H9 (cell line): ENCODE results near the gene TRIP11. TPM values are rescaled to one million over a fixed set of nuclear protein-coding genes. Genes with fewer than 3 reads are reported as not detected.

ENCODE experiments used
- DNase-seq: peaks from one replicate; pipeline ENCODE4 v3.0.0-alpha.2; 2017
- H2AFZ ChIP-seq: one replicate; pipeline ENCODE4 v1.6.1; 2013; ENCODE audit warnings: mild to moderate bottlenecking, low read length, control low read depth, moderate library complexity
- H2AK5ac ChIP-seq: 2 replicates; pipeline ENCODE4 v1.6.1; 2013; ENCODE audit warnings: low read length, control low read depth, mixed read lengths; ENCODE audit not compliant: insufficient read length
- H2BK120ac ChIP-seq: one replicate; pipeline ENCODE4 v1.6.1; 2013; ENCODE audit warnings: low read depth, mild to moderate bottlenecking, low read length, control low read depth, inconsistent platforms; ENCODE audit not compliant: poor library complexity, severe bottlenecking
- H2BK12ac ChIP-seq: 2 replicates; pipeline ENCODE4 v1.6.1; 2013; ENCODE audit warnings: low read length, control low read depth, mixed read lengths, low read depth; ENCODE audit not compliant: insufficient read length
- H2BK15ac ChIP-seq: 2 replicates; pipeline ENCODE4 v1.6.1; 2013; ENCODE audit warnings: low read depth, low read length, control low read depth
- H2BK20ac ChIP-seq: one replicate; pipeline ENCODE4 v1.6.1; 2013; ENCODE audit warnings: low read depth, mild to moderate bottlenecking, low read length, control low read depth, inconsistent platforms; ENCODE audit not compliant: poor library complexity, severe bottlenecking
- H2BK5ac ChIP-seq: 2 replicates; pipeline ENCODE4 v1.6.1; 2013; ENCODE audit warnings: low read length, control low read depth, mixed read lengths; ENCODE audit not compliant: insufficient read length
- H3K14ac ChIP-seq: 2 replicates; pipeline ENCODE4 v1.6.1; 2013; ENCODE audit warnings: low read length, control low read depth; ENCODE audit not compliant: insufficient read depth
- H3K18ac ChIP-seq: 2 replicates; pipeline ENCODE4 v1.6.1; 2013; ENCODE audit warnings: low read depth, mild to moderate bottlenecking, mixed read lengths, low read length, control low read depth; ENCODE audit not compliant: insufficient read length
- H3K23ac ChIP-seq: 2 replicates; pipeline ENCODE4 v1.6.1; 2013; ENCODE audit warnings: low read length, control low read depth, mixed read lengths, low read depth; ENCODE audit not compliant: insufficient read length
- H3K23me2 ChIP-seq: 2 replicates; pipeline ENCODE4 v1.6.1; 2013; ENCODE audit warnings: low read depth, mild to moderate bottlenecking, mixed read lengths, low read length, control low read depth; ENCODE audit not compliant: insufficient read length, poor library complexity, severe bottlenecking
- H3K27ac ChIP-seq: 2 replicates; pipeline ENCODE4 v1.5.1; 2013; ENCODE audit warnings: low read length, control low read depth, mixed read lengths, low read depth; ENCODE audit not compliant: insufficient read length
- H3K27me3 ChIP-seq: 2 replicates; pipeline ENCODE4 v1.6.1; 2013; ENCODE audit warnings: low read length, control low read depth, inconsistent platforms; ENCODE audit not compliant: insufficient read depth
- H3K4ac ChIP-seq: 2 replicates; pipeline ENCODE4 v1.6.1; 2013; ENCODE audit warnings: low read depth, mild to moderate bottlenecking, control low read depth, inconsistent platforms, low read length, moderate library complexity
- H3K4me1 ChIP-seq: 2 replicates; pipeline ENCODE4 v1.6.1; 2013; ENCODE audit warnings: low read length, control low read depth, inconsistent platforms; ENCODE audit not compliant: insufficient read depth
- H3K4me2 ChIP-seq: 2 replicates; pipeline ENCODE4 v1.6.1; 2013; ENCODE audit warnings: low read length, control low read depth, mixed read lengths; ENCODE audit not compliant: insufficient read length, insufficient read depth
- H3K56ac ChIP-seq: 2 replicates; pipeline ENCODE4 v1.6.1; 2013; ENCODE audit warnings: low read depth, mild to moderate bottlenecking, mixed read lengths, low read length, control low read depth; ENCODE audit not compliant: insufficient read length
- H3K79me1 ChIP-seq: 2 replicates; pipeline ENCODE4 v1.6.1; 2013; ENCODE audit warnings: low read depth, mild to moderate bottlenecking, moderate library complexity, low read length, control low read depth, inconsistent platforms; ENCODE audit not compliant: insufficient read depth, poor library complexity, severe bottlenecking
- H3K79me2 ChIP-seq: 2 replicates; pipeline ENCODE4 v1.6.1; 2013; ENCODE audit warnings: low read length, control low read depth, inconsistent platforms; ENCODE audit not compliant: insufficient read depth
- H3K9ac ChIP-seq: 2 replicates; pipeline ENCODE4 v1.6.1; 2013; ENCODE audit warnings: low read length, control low read depth, mixed read lengths; ENCODE audit not compliant: insufficient read length; ENCODE audit errors: extremely low read depth
- H3K9me3 ChIP-seq: one replicate; pipeline ENCODE4 v1.6.1; 2013; ENCODE audit warnings: low read depth, low read length, inconsistent platforms; ENCODE audit not compliant: control insufficient read depth
- H3T11ph ChIP-seq: one replicate; pipeline ENCODE4 v1.6.1; 2013; ENCODE audit warnings: mild to moderate bottlenecking, low read length, control low read depth, inconsistent platforms
- H4K20me1 ChIP-seq: one replicate; pipeline ENCODE4 v1.6.1; 2013; ENCODE audit not compliant: control insufficient read depth, insufficient read length, insufficient read depth
- H4K5ac ChIP-seq: 2 replicates; pipeline ENCODE4 v1.6.1; 2013; ENCODE audit warnings: low read depth, mild to moderate bottlenecking, mixed read lengths, low read length, control low read depth; ENCODE audit not compliant: insufficient read length
- H4K8ac ChIP-seq: replicated peaks from 2 replicates; pipeline ENCODE4 v1.6.1; 2013; ENCODE audit warnings: low read length, control low read depth, mixed read lengths, low read depth; ENCODE audit not compliant: insufficient read length
- H4K91ac ChIP-seq: 2 replicates; pipeline ENCODE4 v1.6.1; 2013; ENCODE audit warnings: low read depth, mild to moderate bottlenecking, moderate library complexity, mixed read lengths, low read length, control low read depth; ENCODE audit not compliant: insufficient read length
- H3K27ac Mint-ChIP-seq, 3 experiments: 2 replicates in 2 of 3; 3 replicates in 1 of 3; pipeline ENCODE4 v1.8.0; 2020 to 2021; ENCODE audit warnings: mixed read lengths in 3 of 3, mild to moderate bottlenecking in 1 of 3, moderate library complexity in 1 of 3
- H3K27me3 Mint-ChIP-seq: 2 replicates; pipeline ENCODE4 v1.8.0; 2021; ENCODE audit warnings: low read depth, mild to moderate bottlenecking, moderate library complexity, mixed read lengths
- H3K36me3 Mint-ChIP-seq, 3 experiments: 2 replicates in 2 of 3; 3 replicates in 1 of 3; pipeline ENCODE4 v1.8.0; 2020 to 2021; ENCODE audit warnings: low read depth in 3 of 3, mixed read lengths in 3 of 3; ENCODE audit not compliant: insufficient read depth in 1 of 3
- H3K4me1 Mint-ChIP-seq, 2 experiments: 2 replicates each; pipeline ENCODE4 v1.8.0; 2020; ENCODE audit warnings: mixed read lengths in 2 of 2
- H3K4me3 Mint-ChIP-seq, 2 experiments: 2 replicates in 1 of 2; 3 replicates in 1 of 2; pipeline ENCODE4 v1.8.0; 2020 to 2021; ENCODE audit warnings: mild to moderate bottlenecking in 2 of 2, mixed read lengths in 2 of 2, moderate library complexity in 1 of 2
- H3K9me3 Mint-ChIP-seq, 2 experiments: 2 replicates in 1 of 2; 3 replicates in 1 of 2; pipeline ENCODE4 v1.8.0; 2020; ENCODE audit warnings: mild to moderate bottlenecking in 2 of 2, mixed read lengths in 2 of 2, moderate library complexity in 1 of 2
- WGBS: extraction: QIAGEN DNeasy Blood & Tissue Kit; methylation state at CpG from one replicate; pipeline ENCODE4 v1.1.7; 2013; ENCODE audit warnings: missing lambda C conversion rate, low lambda C conversion rate, mixed read lengths; ENCODE audit not compliant: insufficient read length; ENCODE audit errors: extremely low coverage; 5-methylcytosine and 5-hydroxymethylcytosine counted together
- total RNA-seq: library from RNA; stranded (reverse); gene quantifications from 2 replicates; pipeline ENCODE4 v1.2.1, GENCODE V29; 2021
- TF ChIP-seq, protein P1 (sequence below): fragments of 200-600 bp; sonication (generic); conservative IDR thresholded peaks from 3 replicates; pipeline ENCODE4 v1.8.0; 2021; ENCODE audit warnings: antibody characterized with exemption, mild to moderate bottlenecking

TRIP11 gene
- total RNA-seq, 1 experiment from 2014 or later = 33.5 TPM

DNA sequence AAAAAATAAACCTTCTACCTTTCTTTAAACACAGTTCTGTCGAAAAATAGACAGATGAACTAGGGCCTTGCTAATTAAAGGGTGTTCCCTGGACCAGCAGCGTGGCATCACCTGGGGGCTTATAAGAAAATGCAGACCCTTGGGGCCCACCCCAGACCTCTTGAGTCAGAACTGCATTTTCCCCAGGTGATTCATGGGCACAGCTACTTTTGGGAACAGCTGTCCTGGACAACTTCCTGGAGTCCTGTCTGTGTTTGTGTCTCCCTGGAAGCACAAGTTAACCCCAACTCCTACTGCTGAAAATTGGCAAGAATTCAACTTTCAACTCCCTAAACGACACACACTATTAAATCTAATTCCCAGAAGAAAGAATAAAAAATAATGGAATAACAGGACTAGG, 110.2 kb downstream of the TRIP11 start:
- Mint-ChIP-seq H3K4me3 (no peak overlapping the region), H3K36me3 (no peaks in the 10 kb centered on the region), H3K27ac (no peak overlapping the region), H3K4me1 (peaks cover 7 to 8% of the 10 kb centered on the region in 2 experiments; a peak in 3 of 4 replicates), H3K9me3 (no peaks in the 10 kb centered on the region), H3K27me3 (no peaks in the 10 kb centered on the region)
- WGBS = no CpG with 5 or more reads among the region's 3 CpGs
- Histone ChIP-seq H2AFZ (no peak overlapping the region), H2BK120ac (no peak overlapping the region), H2BK20ac (no peak overlapping the region), H3K27me3 (no peaks in the 10 kb centered on the region), H3T11ph (no peak overlapping the region), H3K27ac (no peak overlapping the region), H3K18ac (no peak overlapping the region), H4K20me1 (no peaks in the 10 kb centered on the region), H3K4me2 (no peak overlapping the region), H2AK5ac (no peak overlapping the region), H3K9me3 (no peaks in the 10 kb centered on the region), H3K4me1 (0 out of 2 replicates have a peak, but pooled peaks cover 3% of the 10 kb centered on the region), H4K5ac (no peak overlapping the region), H3K23ac (no peak overlapping the region), H3K79me1 (no peaks in the 10 kb centered on the region), H4K91ac (no peak overlapping the region), H2BK5ac (no peak overlapping the region), H3K56ac (no peak overlapping the region), H3K9ac (no peak overlapping the region), H2BK15ac (no peak overlapping the region), H3K79me2 (no peaks in the 10 kb centered on the region), H4K8ac (no peak overlapping the region), H2BK12ac (no peak overlapping the region), H3K14ac (no peak overlapping the region), H3K4ac (no peak overlapping the region), H3K23me2 (no peaks in the 10 kb centered on the region)
- TF ChIP-seq, protein P1, sequence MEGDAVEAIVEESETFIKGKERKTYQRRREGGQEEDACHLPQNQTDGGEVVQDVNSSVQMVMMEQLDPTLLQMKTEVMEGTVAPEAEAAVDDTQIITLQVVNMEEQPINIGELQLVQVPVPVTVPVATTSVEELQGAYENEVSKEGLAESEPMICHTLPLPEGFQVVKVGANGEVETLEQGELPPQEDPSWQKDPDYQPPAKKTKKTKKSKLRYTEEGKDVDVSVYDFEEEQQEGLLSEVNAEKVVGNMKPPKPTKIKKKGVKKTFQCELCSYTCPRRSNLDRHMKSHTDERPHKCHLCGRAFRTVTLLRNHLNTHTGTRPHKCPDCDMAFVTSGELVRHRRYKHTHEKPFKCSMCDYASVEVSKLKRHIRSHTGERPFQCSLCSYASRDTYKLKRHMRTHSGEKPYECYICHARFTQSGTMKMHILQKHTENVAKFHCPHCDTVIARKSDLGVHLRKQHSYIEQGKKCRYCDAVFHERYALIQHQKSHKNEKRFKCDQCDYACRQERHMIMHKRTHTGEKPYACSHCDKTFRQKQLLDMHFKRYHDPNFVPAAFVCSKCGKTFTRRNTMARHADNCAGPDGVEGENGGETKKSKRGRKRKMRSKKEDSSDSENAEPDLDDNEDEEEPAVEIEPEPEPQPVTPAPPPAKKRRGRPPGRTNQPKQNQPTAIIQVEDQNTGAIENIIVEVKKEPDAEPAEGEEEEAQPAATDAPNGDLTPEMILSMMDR = no peak
- no peak for DNase-seq
